Measurements from ENCODE around the gene TREX2. TPM values are rescaled to one million over a fixed set of nuclear protein-coding genes. Genes with fewer than 3 reads are reported as not detected.

Gene TREX2
- total and polyA plus RNA-seq, 10 of the 15 experiments (the other 5 are each of a cell fraction or from before 2014, with no cell fraction given): 0.09 to 0.97 (median 0.60) TPM; not detected in 3

DNA sequence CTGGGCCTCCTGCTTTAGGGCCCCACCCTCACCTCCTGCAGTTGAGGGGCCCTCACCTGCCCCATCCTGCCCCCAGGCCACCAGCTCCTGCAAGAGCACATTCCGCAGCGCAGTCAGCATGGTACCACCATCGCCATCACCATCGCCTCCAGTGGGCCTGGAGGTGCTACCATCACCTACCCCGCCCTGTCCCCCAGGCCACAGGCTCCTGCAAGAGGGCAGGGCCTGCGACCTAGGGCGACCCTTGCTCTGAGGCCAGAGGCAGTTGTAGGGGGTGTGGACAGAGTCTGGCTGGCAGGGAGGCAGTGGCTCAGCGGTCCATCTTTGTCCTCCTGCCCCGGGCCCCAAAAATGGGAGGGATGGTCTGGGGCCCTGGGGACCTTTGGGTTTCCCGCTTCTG, 28.4 kb upstream of the TREX2 start:
- RAD21 ChIA-PET (ENCODE audit: unreplicated experiment): no interaction called here
- intact Hi-C loops (cut with micrococcal nuclease; ENCODE audit: unreplicated experiment): no loop called here
- H3K4me3 ChIP-seq: no peak overlapping the region

More for the DNA sequence above, 28.4 kb upstream of the TREX2 start:
- H4K20me1 ChIP-seq (ENCODE audit: control insufficient read depth, insufficient read depth): no peaks in the 10 kb centered on the region
- no peak overlapping the region for H3K9ac ChIP-seq (ENCODE audit: control insufficient read depth, insufficient read depth, low read length)
- H3K4me1 ChIP-seq (ENCODE audit: control insufficient read depth, insufficient read depth, low read length): no peaks in the 10 kb centered on the region
- DNase-seq (ENCODE audit: low read depth, low spot score): no peak
- ATAC-seq: no peak
- H3K9me3 ChIP-seq (replicated peaks; ENCODE audit: control insufficient read depth, insufficient read depth, low read length): no peaks in the 10 kb centered on the region
- 83% methylated on average over 8 of the region's 10 CpGs for WGBS (ENCODE audit: insufficient coverage, insufficient replicate concordance, low lambda C conversion rate, missing lambda C conversion rate)
- BruUV-seq (replicated peaks): no TSS peak
- H3K79me2 ChIP-seq (ENCODE audit: control insufficient read depth, insufficient read depth, low read length): peaks cover 6% of the 10 kb centered on the region
- in situ Hi-C loops (cut with MboI): no loop called here
- no peaks in the 10 kb centered on the region; a peak in 1 of 4 replicates for H3K36me3 ChIP-seq (ENCODE audit: control insufficient read depth in 2 of 2, insufficient read depth in 2 of 2, low read length in 1 of 2)
- SMC1A ChIA-PET (ENCODE audit: uncharacterized antibody, unreplicated experiment): no interaction called here
- POLR2A ChIA-PET: no interaction called here
- no peaks in the 10 kb centered on the region; a peak in 1 of 4 replicates for H3K27me3 ChIP-seq (replicated peaks in 1 of 2; ENCODE audit: control insufficient read depth in 2 of 2, insufficient read depth in 2 of 2, low read length in 1 of 2)
- no peak overlapping the region for H3K4me2 ChIP-seq (ENCODE audit: control insufficient read depth, insufficient read depth)
- H2AFZ ChIP-seq (ENCODE audit: control insufficient read depth, low read depth, low read length): no peak overlapping the region
- H3K27ac ChIP-seq (ENCODE audit: control insufficient read depth, insufficient read depth): no peak overlapping the region
- CTCF ChIA-PET: no interaction called here
- TF ChIP-seq MEF2A (IDR thresholded peaks at IDR 0.05; ENCODE audit: insufficient read depth, low read depth, low read length) (no peak), YY1 (IDR thresholded peaks at IDR 0.05; ENCODE audit: low read depth, low read length) (no peak), SIX5 (IDR thresholded peaks at IDR 0.05; ENCODE audit: low read depth, low read length, severe bottlenecking) (no peak), TAF1 (IDR thresholded peaks at IDR 0.05; ENCODE audit: borderline replicate concordance, low read depth, low read length) (no peak), FOS (IDR thresholded peaks at IDR 0.05; ENCODE audit: borderline replicate concordance, extremely low read depth, insufficient read length) (no peak), STAT1 (conservative IDR thresholded peaks at IDR 0.05) (no peak), SREBF1 (IDR thresholded peaks at IDR 0.05; ENCODE audit: low read length) (no peak), ETV6 (conservative IDR thresholded peaks at IDR 0.05 in 1 of 2, IDR thresholded peaks at IDR 0.05 in 1 of 2; ENCODE audit: borderline replicate concordance in 1 of 2, low read depth in 1 of 2) (no peak)
- TF ChIP-seq, protein P1, sequence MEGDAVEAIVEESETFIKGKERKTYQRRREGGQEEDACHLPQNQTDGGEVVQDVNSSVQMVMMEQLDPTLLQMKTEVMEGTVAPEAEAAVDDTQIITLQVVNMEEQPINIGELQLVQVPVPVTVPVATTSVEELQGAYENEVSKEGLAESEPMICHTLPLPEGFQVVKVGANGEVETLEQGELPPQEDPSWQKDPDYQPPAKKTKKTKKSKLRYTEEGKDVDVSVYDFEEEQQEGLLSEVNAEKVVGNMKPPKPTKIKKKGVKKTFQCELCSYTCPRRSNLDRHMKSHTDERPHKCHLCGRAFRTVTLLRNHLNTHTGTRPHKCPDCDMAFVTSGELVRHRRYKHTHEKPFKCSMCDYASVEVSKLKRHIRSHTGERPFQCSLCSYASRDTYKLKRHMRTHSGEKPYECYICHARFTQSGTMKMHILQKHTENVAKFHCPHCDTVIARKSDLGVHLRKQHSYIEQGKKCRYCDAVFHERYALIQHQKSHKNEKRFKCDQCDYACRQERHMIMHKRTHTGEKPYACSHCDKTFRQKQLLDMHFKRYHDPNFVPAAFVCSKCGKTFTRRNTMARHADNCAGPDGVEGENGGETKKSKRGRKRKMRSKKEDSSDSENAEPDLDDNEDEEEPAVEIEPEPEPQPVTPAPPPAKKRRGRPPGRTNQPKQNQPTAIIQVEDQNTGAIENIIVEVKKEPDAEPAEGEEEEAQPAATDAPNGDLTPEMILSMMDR (IDR thresholded peaks at IDR 0.05 in 2 of 3, conservative IDR thresholded peaks at IDR 0.05 in 1 of 3; ENCODE audit: control insufficient read depth in 2 of 3, extremely low read depth in 1 of 3, insufficient read depth in 1 of 3, low read depth in 3 of 3, low read length in 3 of 3): no peak
- TF ChIP-seq, protein P2, sequence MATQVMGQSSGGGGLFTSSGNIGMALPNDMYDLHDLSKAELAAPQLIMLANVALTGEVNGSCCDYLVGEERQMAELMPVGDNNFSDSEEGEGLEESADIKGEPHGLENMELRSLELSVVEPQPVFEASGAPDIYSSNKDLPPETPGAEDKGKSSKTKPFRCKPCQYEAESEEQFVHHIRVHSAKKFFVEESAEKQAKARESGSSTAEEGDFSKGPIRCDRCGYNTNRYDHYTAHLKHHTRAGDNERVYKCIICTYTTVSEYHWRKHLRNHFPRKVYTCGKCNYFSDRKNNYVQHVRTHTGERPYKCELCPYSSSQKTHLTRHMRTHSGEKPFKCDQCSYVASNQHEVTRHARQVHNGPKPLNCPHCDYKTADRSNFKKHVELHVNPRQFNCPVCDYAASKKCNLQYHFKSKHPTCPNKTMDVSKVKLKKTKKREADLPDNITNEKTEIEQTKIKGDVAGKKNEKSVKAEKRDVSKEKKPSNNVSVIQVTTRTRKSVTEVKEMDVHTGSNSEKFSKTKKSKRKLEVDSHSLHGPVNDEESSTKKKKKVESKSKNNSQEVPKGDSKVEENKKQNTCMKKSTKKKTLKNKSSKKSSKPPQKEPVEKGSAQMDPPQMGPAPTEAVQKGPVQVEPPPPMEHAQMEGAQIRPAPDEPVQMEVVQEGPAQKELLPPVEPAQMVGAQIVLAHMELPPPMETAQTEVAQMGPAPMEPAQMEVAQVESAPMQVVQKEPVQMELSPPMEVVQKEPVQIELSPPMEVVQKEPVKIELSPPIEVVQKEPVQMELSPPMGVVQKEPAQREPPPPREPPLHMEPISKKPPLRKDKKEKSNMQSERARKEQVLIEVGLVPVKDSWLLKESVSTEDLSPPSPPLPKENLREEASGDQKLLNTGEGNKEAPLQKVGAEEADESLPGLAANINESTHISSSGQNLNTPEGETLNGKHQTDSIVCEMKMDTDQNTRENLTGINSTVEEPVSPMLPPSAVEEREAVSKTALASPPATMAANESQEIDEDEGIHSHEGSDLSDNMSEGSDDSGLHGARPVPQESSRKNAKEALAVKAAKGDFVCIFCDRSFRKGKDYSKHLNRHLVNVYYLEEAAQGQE (IDR thresholded peaks at IDR 0.05; ENCODE audit: low read depth, low read length): no peak
- no peak for FAIRE-seq
